ENCODE results near the gene PDK2.

Gene PDK2

GRCh38 chr17:50115756-50116155 is 20.6 kb downstream of the PDK2 start:
- DNase-seq, result no peak

GRCh38 chr17:50117202-50118051 is 22.3 kb downstream of the PDK2 start:
- peak in 10 of 56 donors; percentile 16 to 64 (median 30) for DNase-seq

- peak in 13 of 56 donors; percentile 16 to 69 (median 29) for DNase-seq
Observed at GRCh38 chr17:50118076-50118827, 23.1 kb downstream of the PDK2 start.

GRCh38 chr17:50118828-50119218 is 23.7 kb downstream of the PDK2 start:
- no peak for DNase-seq

GRCh38 chr17:50120475-50121253 is 25.5 kb downstream of the PDK2 start:
- DNase-seq, result no peak

GRCh38 chr17:50122945-50123344 is 27.8 kb downstream of the PDK2 start:
- DNase-seq, result no peak

GRCh38 chr17:50123649-50124349 is 28.6 kb downstream of the PDK2 start:
- peak in 7 of 56 donors; percentile 6 to 40 (median 12) for DNase-seq

DNA sequence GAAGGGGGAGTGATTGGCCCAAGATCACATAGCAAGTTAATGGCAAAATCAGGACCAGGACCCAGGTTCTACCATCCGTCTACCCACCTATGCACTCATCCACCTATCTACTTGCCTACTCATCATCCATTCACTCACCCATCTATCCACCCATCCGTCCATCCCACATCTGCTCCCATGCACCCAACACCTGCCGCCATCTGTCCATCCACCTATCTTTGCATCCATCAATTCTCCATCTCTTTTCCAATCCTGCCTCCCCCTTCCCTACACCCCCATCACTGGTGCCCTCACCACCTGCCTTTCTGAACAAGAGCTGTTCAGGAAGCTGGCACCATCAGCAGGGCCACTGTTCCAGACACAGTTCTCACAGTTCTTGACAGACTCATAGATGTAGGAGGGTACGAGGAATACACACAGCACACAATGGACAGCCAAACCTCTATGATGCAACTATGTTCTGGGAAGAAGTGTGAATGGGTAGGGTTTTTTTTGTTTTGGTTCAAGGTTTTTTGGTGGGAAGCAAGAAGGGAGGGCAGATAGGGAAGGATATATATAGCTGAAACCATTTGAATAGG is 30.4 kb downstream of the PDK2 start:
- DNase-seq, result no peak

DNA sequence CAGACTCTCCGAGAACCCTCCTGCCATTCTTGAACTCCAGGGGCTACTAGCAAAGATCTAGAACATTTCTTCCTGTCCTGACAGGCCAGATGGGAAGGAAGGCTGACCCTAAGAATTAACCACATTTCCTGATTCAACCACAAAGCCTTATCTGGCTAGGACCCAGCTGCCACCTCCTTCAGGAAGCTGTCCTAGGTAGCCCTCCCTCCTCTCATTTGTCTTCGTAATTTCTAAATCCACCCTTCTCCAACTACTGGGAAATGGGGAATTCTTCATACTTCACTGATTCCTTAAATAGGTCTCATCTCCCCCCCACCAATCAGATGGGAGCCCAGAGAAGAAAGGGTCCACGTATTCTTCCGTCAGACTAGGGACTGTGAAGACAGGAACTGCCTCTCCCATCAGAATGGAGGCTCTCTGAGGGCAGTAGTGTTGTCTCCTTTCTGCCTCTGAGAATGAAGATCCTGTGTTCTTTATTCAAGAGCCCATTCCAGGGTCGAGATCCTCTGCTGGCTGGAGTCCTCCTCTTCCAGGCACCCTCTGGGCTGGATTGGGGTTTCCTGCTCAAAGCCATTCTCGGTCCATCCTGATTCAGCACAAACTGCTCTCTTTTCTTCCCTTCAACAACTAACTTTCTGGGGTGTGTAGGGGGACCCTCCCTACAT is 32.7 kb downstream of the PDK2 start:
- DNase-seq, result no peak

DNA sequence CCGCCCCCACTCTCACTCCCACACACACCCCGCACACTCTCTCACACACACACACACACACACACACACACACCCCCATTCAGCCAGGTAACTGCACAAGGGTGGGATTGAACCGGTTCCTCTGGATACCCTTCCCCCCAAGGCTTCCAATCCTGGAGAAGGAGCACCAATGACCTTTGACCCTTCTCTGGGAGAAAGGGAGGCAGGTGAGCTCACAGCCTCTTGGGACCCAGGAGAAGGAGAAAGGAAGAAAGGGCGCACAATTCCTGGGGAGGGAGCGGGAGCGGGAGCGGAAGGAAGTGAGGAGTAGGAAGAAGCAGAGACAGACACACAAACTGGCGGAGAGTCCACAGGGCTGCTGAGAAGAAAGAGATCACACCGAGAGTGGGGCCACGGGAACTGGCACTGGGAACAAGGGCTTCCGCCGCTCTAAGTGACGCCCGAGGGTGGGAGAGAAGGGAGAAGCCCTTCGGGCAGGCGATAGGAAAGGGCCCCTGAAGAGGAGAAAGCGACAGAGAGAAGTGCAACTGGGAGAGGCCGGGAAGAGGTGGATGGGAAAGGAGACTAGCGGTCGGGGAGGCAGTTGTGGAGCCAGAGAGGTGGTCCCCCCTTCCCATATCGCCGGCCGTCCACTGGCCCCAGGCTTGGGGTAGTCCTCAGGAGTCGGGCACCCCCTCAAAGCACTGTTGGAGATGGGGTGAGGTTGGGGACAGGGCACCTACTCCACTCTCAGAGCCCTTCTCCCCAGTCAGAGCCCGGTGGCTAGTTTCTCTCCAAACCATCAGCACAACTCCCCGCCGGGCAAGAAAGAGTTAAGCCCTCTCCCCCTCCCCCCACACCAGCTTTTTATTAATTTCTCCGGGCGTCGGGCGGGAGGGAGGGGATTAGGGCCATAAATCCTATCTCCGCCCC is 33.5 kb downstream of the PDK2 start:
- peak in 9 of 56 donors; percentile 15 to 42 (median 24) for DNase-seq

DNA sequence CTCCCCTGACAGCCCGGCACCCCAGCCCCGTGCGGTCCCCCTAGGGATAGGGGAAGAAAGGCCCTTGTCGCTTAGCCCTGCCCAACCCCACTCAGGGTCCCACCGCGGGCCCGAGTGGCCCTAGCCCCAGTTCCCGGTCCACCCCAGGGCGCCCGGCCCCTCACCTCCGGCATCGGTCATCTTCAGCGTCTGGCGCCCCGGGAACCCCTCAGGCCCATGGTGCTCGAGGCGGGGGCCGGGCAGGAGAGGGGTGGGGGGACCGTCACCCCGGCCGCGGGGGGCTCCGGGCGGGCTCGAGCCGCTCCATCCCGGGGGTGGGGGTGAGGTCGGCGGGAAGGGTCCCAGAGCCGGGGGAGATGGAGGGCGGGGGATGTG is 34.2 kb downstream of the PDK2 start:
- DNase-seq, result peak in 1 of 56 donors; percentile 40

GRCh38 chr17:50129728-50130558 is 34.8 kb downstream of the PDK2 start, which contains the start of gene SAMD14:
SAMD14 (minus strand) TSS chr17:50130160; CDS start chr17:50124959, 5,201 bp downstream.
- peak in 17 of 56 donors; percentile 15 to 61 (median 33) for DNase-seq

GRCh38 chr17:50130559-50131305 is 35.6 kb downstream of the PDK2 start:
- peak in 3 of 56 donors; percentile 19 to 46 (median 20) for DNase-seq

- no peak for DNase-seq
Observed at GRCh38 chr17:50132104-50132794, 37.1 kb downstream of the PDK2 start.

DNA sequence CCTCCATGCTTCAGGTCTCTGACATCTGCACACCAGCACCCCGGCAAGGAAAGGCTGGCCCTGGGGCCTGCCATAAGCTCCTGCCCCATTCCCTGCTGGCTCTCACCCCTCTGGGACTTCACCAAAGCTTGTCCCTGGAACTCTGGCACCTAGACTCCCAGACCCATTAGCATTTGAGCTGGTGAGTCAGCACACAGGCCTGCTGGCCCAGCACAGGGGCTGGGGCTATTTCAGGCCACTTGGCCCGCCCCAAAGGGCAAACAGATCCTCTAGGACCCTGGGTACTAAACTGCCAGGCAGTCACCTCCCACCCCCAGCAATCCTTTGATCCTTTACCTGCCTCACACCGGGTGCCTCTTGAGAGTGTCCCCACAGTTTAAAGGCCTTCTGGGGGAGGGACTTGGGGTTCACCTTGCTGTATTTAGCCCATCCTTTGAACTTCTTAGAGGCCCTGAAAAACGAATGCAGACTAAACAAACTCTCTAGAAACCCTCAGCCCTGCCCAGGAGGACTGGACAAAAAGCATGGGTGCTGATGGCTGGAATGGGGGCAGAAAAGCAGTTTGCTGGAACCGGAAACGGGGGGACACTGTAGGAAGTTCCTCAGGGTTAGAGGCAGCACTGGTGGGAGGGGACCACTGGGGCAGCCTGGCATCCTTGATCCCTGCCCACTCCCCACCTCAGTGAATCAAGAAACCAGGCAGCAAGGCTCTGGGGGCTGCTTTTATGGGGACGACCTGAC is 38.0 kb downstream of the PDK2 start:
- peak in 8 of 56 donors; percentile 15 to 46 (median 30) for DNase-seq

DNA sequence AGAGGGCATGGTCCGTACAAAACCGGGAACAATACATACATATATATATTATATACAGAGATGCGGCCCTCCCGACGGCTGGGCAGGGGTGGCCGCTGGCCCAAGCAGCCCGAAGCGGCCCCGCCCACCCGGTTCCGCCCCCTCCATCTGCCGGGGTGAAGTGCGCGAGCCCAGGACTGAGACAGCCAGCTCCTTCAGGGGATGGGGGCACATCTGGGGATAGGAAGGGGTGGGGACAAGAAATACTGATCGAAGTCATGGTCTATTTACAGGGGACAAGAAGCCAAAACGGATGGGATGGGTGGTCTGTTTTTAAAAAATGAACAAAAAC is 38.6 kb downstream of the PDK2 start:
- DNase-seq, result no peak

Measured in nucleus accumbens (tissue), 56 donors.